Small intestine (tissue), 4 donors: ENCODE measurements around the gene MSANTD1. TPM values are rescaled to one million over a fixed set of nuclear protein-coding genes. Genes with fewer than 3 reads are reported as not detected.

Source experiments
- polyA plus RNA-seq, 4 donors: library from polyadenylated mRNA; stranded (reverse) in 3 of 4; unstranded in 1 of 4; fragments of 200-250 nt in 3 of 4; fragments of 120-200 nt in 1 of 4; gene quantifications; one replicate each; pipeline versions ENCODE4 v1.2.1 to v1.2.3, GENCODE V29; 2013
- donor health status: healthy with polysubstance abuse.
- donor health status: Bipolar disorder and iron deficiency.
- donor health status: healthy.

The MSANTD1 gene
- polyA plus RNA-seq, 4 donors, result 0.27 to 0.45 (median 0.29) TPM

Other genes with a start within 250 kb of the MSANTD1 start
- gene HTT-AS, start 174.6 kb upstream of the MSANTD1 start, polyA plus RNA-seq, result not detected
- gene HTT, start 174.5 kb upstream of the MSANTD1 start, polyA plus RNA-seq, result 10 to 100 TPM; 10.3 to 28.8 (median 14.8) TPM
- 10 to 100 TPM in 3 of 4 donors, 1 to 10 TPM in 1; 6.5 to 28.9 (median 12.6) TPM for gene RGS12, start 43.9 kb downstream of the MSANTD1 start, polyA plus RNA-seq
- gene HGFAC, start 192.8 kb downstream of the MSANTD1 start, polyA plus RNA-seq, result under 1 TPM in 2 of 4 donors, not detected in 2; 0.21 to 0.30 TPM
- 1 to 10 TPM in 1 of 4 donors, under 1 TPM in 2, not detected in 1; 0.28 to 7.5 (median 0.81) TPM for gene DOK7, start 214.1 kb downstream of the MSANTD1 start, polyA plus RNA-seq